Nasal cavity respiratory epithelium epithelial cell of viscerocranial mucosa (primary cell): Measurements from ENCODE around the gene WASF2. TPM values are rescaled to one million over a fixed set of nuclear protein-coding genes. Genes with fewer than 3 reads are reported as not detected.

ENCODE experiments used
- total RNA-seq: library from RNA; depleted of rRNA; stranded (reverse); fragments of >200 nt; gene quantifications from 2 replicates; pipeline ENCODE4 v1.2.3, GENCODE V29; 2014

Gene WASF2
- 28.7 and 63.1 TPM in 2 replicates for total RNA-seq

DNA sequence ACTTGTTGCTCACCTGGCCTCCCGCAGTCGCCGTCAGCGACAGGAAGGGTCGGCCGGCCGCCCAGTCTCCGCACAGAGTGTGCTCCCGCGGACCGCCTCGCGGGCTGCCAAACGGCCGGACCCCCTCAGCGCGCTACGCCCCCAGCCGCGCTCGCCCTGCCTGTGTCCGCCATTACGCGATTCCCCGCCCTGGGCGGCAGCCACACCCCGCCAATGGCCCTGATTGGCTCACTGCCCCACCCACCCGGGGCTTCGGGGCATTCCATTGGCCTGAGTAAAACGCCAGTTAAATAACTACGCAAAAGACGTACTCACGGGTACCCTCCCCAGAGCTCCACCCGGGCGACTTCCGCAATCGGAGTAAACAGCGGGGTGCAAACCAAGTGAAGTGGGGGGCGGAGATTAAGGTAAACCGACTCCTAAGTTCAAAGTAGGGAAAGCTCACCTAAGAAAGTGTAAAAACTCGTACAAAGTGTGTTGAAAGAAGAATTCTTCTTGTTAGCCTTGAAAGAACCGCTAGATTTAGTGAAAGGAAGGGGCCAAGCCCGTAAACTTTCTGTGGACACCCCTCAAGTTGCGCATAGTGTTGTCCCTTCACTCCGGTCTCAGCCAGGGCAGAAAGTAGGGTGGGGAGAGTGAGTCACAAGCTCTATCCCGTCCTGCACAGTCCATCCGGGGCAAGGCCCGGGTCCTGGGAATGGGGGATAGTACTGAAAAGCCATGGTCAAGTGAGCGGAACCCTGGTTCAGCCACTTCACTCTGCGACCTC is at the start of gene WASF2:
TSS of gene WASF2 (minus strand) at position 195 of the 769 bp plus-strand sequence. CDS start 61,277 bp downstream, outside the sequence.

GRCh38 chr1:27392096-27392777 is 97.7 kb downstream of the WASF2 start, which contains the start of gene GPR3:
TSS of gene GPR3 (plus strand) at chr1:27392622. CDS start at chr1:27393799, 1,177 bp downstream.

DNA sequence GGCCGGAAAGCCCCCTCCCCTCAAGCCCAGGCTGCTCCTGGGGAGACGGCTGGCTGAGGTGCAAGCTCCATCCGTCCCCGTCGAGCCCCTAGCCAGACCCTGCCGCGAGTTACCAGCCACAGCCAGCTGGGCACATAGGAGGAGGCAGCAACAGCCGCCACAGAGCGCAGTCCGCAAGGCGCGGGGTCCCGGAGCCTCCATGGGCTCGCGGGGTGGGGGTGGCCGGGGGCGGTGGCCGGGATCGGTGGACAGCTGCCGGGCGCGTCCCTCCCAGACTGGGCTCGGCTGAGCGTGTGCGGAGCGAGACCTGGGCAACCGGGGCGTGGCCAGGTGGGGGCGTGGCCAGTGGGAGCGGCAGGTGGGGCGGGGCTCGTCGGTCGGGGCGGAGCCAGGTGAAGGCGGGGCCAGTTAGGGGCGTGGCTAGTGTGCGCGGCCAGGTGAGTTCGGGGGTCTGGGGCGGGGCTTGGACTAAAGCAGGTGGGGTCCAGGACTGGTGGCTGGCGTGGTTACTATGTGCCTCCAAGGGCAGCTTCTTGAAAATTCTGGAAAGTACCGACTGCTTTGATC is 106.8 kb downstream of the WASF2 start, which contains the start of gene CD164L2:
TSS of gene CD164L2 (minus strand) at position 295 of the 567 bp plus-strand sequence. CDS start at position 201, 94 bp downstream.

GRCh38 chr1:27374362-27375086 is 115.4 kb downstream of the WASF2 start, which contains the start of gene FCN3:
TSS of gene FCN3 (minus strand) at chr1:27374824. CDS start at chr1:27374818, 6 bp downstream.

GRCh38 chr1:27366411-27367159 is 123.4 kb downstream of the WASF2 start, which contains the start of gene MAP3K6:
TSS of gene MAP3K6 (minus strand) at chr1:27366961. CDS start at chr1:27366597, 364 bp downstream.

Other genes with a start within 250 kb of the WASF2 start
- 12.3 and 17.9 TPM in 2 replicates for gene TMEM222, start 168.0 kb downstream of the WASF2 start, total RNA-seq
- gene SYTL1, start 148.1 kb downstream of the WASF2 start, total RNA-seq = 40.3 and 78.8 TPM in 2 replicates
- gene MAP3K6, start 123.2 kb downstream of the WASF2 start, total RNA-seq = 14.7 and 29.0 TPM in 2 replicates
- 0.21 TPM in 1 of 2 replicates, not detected in the other for gene FCN3, start 115.3 kb downstream of the WASF2 start, total RNA-seq
- 0.34 and 1.4 TPM in 2 replicates for gene CD164L2, start 106.8 kb downstream of the WASF2 start, total RNA-seq
- under 0.01 TPM in 2 replicates for gene GPR3, start 97.5 kb downstream of the WASF2 start, total RNA-seq
- gene AHDC1, start 114.0 kb upstream of the WASF2 start, total RNA-seq = 3.8 and 19.1 TPM in 2 replicates
- gene FGR, start 145.0 kb upstream of the WASF2 start, total RNA-seq = under 0.01 and 0.50 TPM in 2 replicates
- 9.3 and 101 TPM in 2 replicates for gene IFI6, start 182.0 kb upstream of the WASF2 start, total RNA-seq
- gene FAM76A, start 235.8 kb upstream of the WASF2 start, total RNA-seq = 14.0 and 15.3 TPM in 2 replicates